Amygdala (tissue), 56 donors: ENCODE measurements around the gene SH3BGRL3.
A peak's percentile ranks its signal among the peaks of the same experiment; 100 is the strongest.
"Not testable (repeated sequence)": the region's sequence is repeated elsewhere in the genome, so short reads cannot be mapped to it uniquely, and the experiment has no call there.

ENCODE experiments used
- DNase-seq, 56 donors: peaks; one replicate each; lab custom pipeline; 2025; lab: John Stamatoyannopoulos, UW

Gene SH3BGRL3

DNA sequence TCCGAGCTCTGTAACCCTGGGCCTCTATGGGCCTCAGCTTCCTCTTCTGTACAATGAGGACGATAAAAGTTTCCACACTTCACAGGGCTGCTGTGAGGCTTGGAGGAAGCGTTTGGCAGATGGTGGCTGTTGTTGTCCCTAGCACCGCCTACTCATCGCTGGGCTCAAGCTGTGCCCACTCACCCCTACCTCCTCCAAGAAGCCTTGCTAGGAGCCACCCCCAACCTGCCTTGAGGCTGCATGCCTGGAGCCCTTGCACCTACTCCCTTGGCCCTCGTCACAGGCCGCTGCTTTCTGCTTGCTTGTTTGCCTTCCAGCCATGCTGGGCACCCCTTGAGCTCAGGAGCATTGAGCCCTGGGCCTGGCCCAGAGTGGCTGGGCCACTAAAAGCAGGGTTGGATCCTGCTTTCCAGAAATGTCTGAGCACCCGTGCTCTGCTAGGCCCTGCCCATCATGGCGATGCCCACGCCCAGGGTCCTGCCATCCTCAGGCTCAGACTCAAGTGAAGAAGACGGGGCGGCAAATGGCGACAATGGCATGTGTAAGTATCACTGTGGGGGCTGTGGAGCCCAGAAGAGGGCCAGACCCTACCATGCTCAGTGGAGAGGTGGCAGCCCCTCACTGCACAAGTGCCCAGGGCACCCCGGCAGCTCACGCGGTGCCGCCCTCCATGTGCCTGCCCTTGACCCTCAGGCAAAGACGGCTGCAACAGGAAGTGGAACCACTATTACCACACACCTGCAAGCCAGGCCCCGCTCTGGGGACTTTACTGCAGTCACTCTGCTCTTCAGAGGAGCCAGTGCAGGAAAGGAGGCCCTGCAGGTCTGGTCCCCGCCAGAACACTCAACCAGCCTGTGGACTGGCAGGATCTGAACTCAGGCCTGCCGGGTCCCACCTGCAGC, 9.5 kb downstream of the SH3BGRL3 start:
- peak in 18 of 56 donors; percentile 12 to 64 (median 31) for DNase-seq

GRCh38 chr1:26290122-26290881, 10.4 kb downstream of the SH3BGRL3 start:
- DNase-seq = no peak

GRCh38 chr1:26290882-26291261, 11.0 kb downstream of the SH3BGRL3 start:
- no peak for DNase-seq

GRCh38 chr1:26291433-26291832, 11.5 kb downstream of the SH3BGRL3 start:
- DNase-seq = no peak

- no peak for DNase-seq
Observed at GRCh38 chr1:26291939-26292338, 12.1 kb downstream of the SH3BGRL3 start.

GRCh38 chr1:26292735-26293134, 12.8 kb downstream of the SH3BGRL3 start:
- DNase-seq = not testable (repeated sequence)

DNA sequence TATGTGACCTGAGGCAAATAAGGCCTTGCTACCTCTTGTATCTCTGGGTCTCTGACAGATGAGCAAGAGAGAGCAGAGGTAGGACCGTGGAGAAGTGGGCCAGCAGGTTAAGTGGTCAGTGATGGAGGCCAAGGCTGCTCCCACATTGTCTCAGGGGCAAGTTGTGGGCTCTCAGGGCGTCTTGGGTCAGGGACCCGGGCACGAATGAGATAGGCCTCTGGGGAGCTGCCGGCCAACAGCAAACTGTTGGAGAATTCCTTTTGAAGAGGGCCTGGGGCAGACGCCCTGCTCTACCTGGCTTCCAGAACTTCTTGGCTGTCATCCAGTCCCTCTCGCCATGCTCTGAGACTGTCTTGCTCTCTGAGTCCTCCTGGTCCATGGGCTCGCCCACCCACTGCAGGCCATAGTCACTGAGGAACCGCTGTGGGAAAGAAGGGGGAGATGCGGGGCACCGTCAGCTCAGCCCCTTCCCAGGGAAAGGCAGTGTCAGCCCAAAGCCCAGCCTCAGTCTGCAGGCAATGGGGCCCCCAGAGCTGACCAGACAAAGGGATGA, 14.1 kb downstream of the SH3BGRL3 start:
- no peak for DNase-seq

GRCh38 chr1:26295194-26296138, 15.6 kb downstream of the SH3BGRL3 start:
- no peak for DNase-seq

- no peak for DNase-seq
Observed at GRCh38 chr1:26296340-26297056, 16.6 kb downstream of the SH3BGRL3 start.

GRCh38 chr1:26297057-26297790, 17.3 kb downstream of the SH3BGRL3 start:
- no peak for DNase-seq

DNA sequence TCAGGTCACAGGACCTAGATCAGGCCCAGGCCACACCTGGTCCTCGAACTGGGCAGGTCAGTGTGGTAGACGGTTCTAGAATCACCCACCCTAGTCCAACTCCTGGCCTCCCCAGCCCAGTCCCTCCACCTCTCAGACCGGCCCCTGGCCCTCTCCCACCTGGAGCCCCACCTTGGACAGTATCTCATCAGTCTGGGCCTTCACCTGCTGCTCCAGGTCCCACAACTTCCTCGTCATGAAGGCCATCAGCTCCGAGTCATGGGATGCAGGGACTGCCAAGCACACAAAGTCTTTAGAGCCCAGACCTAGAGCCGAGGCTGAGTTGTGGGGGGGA, 17.9 kb downstream of the SH3BGRL3 start:
- DNase-seq = no peak

DNA sequence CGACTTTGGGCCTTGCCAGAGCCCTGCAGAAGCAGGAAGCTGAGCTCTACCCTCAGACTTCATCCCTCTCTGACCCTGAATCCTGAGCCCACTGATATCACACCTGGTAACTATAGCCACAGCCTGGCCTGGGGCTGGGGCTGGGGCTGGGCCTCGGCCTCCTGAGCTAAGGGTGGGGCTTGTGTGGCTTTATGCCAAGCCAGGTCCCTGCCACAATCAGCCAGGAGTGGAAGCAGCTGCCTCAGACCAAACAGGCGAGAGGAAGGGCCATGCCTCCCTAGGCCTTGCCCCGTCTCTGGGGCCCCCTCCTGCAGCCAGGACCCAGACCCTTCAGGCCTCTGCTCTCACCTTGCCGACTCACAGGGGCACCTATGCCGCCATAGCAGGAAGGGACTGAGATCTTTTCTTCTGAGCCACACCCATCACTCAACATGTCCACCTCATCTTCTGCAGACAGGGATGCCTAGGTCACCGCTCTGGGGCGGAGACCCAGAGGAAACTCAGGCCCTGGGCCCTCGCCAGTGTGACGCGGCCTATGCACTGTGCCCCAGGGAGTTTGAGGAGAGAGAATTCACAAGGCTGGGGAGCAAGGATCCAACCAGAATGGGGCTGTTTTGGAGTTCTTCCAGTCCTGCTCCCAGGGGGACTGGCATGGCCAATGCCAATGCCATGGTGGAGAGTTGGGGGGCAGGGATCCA, 20.8 kb downstream of the SH3BGRL3 start:
- no peak for DNase-seq

DNA sequence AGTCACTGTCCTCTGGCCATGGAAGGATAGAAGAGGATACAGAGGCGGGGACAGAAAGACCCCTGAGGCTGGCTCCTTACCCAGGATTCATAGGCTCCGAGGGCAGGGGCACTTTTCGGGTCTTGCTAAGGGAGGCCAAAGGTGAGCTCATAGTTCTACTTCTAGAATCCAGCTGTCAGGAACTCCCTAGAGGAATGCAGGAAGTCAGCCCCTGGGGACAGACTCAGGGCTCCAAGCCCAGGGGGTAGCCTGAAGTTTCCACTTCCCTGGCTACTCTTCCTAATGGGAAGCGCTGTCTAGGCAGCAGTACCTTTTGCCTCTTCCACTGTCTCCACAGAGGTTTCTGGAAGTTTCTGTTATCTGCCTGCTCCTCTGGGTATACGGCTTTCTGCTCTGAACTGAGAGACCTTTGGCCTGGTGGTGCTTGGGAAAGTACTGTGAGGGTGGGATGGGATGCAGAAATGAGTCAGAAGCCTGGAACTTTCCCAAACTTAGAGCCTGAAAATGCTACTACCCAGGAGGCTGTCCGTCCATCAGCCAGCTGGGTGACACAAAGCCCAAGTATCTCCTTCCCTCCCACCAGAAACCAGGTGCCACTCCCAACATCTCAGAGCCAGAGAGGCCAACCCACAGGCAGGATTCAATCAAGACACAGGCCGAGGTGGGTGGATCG, 23.0 kb downstream of the SH3BGRL3 start:
- no peak for DNase-seq

DNA sequence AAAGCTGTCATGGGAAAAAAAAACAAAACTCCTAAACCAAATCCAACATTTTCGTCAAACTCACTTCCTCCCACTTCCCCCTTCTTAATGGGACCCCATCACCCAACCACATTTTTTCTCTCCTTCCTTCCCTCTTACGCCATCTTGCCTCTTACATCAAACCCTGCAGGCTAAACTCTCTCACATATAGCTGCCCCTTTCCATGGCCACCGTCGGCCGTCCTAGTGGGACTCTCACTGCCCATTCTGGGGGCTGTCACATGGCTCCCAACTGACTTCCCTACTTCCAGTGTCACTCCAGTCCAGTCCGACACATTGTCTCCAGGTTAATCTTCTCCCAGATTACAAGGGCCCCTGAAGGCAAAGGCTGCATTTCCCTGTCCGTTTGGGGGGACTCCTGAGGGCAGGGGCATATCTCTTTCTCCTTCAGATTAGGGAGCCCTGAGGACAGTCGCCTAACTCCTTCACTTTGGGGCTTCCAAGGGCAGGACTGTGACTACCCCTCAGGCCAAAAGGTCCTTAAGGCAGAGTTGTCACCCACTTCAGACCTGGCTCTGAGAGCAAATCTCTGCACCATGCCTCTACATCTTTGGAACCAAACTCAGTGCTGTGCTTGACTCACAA, 25.9 kb downstream of the SH3BGRL3 start:
- DNase-seq = no peak

GRCh38 chr1:26306290-26307229, 26.7 kb downstream of the SH3BGRL3 start, which contains the start of gene UBXN11:
TSS of gene UBXN11 (minus strand) at chr1:26306636. CDS start at chr1:26302883, 3,753 bp downstream.
- peak in 54 of 56 donors; percentile 26 to 90 (median 76) for DNase-seq

- DNase-seq = no peak
Observed at GRCh38 chr1:26307363-26307781, 27.5 kb downstream of the SH3BGRL3 start.
